ENCODE measurements around the gene SNRPD3.

Gene SNRPD3

GRCh38 chr22:24571266-24571665 is 15.5 kb downstream of the SNRPD3 start:
- DNase-seq: no peak

- no peak for DNase-seq
These were observed 21.0 kb downstream of the SNRPD3 start for GRCh38 chr22:24576778-24577177.

- DNase-seq: no peak
These were observed 22.8 kb downstream of the SNRPD3 start for GRCh38 chr22:24578355-24579257.

GRCh38 chr22:24579258-24579601 is 23.4 kb downstream of the SNRPD3 start:
- DNase-seq: no peak

- DNase-seq: peak; percentile 63
These were observed 24.5 kb downstream of the SNRPD3 start for GRCh38 chr22:24580276-24580675.

- no peak for DNase-seq
These were observed 26.4 kb downstream of the SNRPD3 start for GRCh38 chr22:24582056-24582814.

- peak; percentile 30 for DNase-seq
These were observed 27.7 kb downstream of the SNRPD3 start for GRCh38 chr22:24583221-24584165.

- no peak for DNase-seq
These were observed 28.5 kb downstream of the SNRPD3 start for GRCh38 chr22:24584166-24584790.

- DNase-seq: no peak
These were observed 29.1 kb downstream of the SNRPD3 start for GRCh38 chr22:24584871-24585411.

GRCh38 chr22:24585461-24585860 is 29.7 kb downstream of the SNRPD3 start:
- no peak for DNase-seq

GRCh38 chr22:24585927-24586546 is 30.2 kb downstream of the SNRPD3 start:
- no peak for DNase-seq

GRCh38 chr22:24587251-24587650 is 31.5 kb downstream of the SNRPD3 start:
- DNase-seq: no peak

- no peak for DNase-seq
These were observed 32.1 kb downstream of the SNRPD3 start for GRCh38 chr22:24587948-24588347.

- no peak for DNase-seq
These were observed 32.6 kb downstream of the SNRPD3 start for GRCh38 chr22:24588381-24588756.

- DNase-seq: no peak
These were observed 33.1 kb downstream of the SNRPD3 start for GRCh38 chr22:24588757-24589481.

- DNase-seq: no peak
These were observed 33.8 kb downstream of the SNRPD3 start for GRCh38 chr22:24589518-24590030.

- no peak for DNase-seq
These were observed 34.9 kb downstream of the SNRPD3 start for GRCh38 chr22:24590596-24591173.

GRCh38 chr22:24591286-24591830 is 35.6 kb downstream of the SNRPD3 start:
- no peak for DNase-seq

- DNase-seq: peak; percentile 19
These were observed 36.5 kb downstream of the SNRPD3 start for GRCh38 chr22:24592058-24592850.
